HG03159 (cell line): Measurements from ENCODE around the gene P4HA2.

Experiments used
- ATAC-seq: cut with Tn5 transposase; IDR thresholded peaks from one replicate; pipeline ENCODE4 v1.9.1; 2021; ENCODE audit warnings: mild to moderate bottlenecking, moderate library complexity; ENCODE audit not compliant: unreplicated experiment

The P4HA2 gene

GRCh38 chr5:132265336-132266030, 37.8 kb upstream of the P4HA2 start:
- ATAC-seq: no peak

GRCh38 chr5:132264546-132265335, 37.1 kb upstream of the P4HA2 start:
- ATAC-seq: no peak

- ATAC-seq: no peak
These were observed 36.1 kb upstream of the P4HA2 start for GRCh38 chr5:132263548-132264261.

GRCh38 chr5:132262882-132263547, 35.4 kb upstream of the P4HA2 start:
- ATAC-seq: no peak

GRCh38 chr5:132261881-132262845, 34.5 kb upstream of the P4HA2 start:
- ATAC-seq: no peak

- ATAC-seq: no peak
These were observed 33.3 kb upstream of the P4HA2 start for GRCh38 chr5:132260714-132261551.

GRCh38 chr5:132260051-132260450, 32.4 kb upstream of the P4HA2 start:
- no peak for ATAC-seq

GRCh38 chr5:132259069-132259851, 31.6 kb upstream of the P4HA2 start:
- no peak for ATAC-seq

GRCh38 chr5:132258102-132259068, 30.7 kb upstream of the P4HA2 start:
- ATAC-seq: no peak

GRCh38 chr5:132257131-132258101, 29.8 kb upstream of the P4HA2 start, which contains the start of gene PDLIM4:
PDLIM4 (plus strand) TSS chr5:132257696; CDS start chr5:132257735, 39 bp downstream.
- ATAC-seq: no peak

- no peak for ATAC-seq
These were observed 29.1 kb upstream of the P4HA2 start for GRCh38 chr5:132256783-132257130.

GRCh38 chr5:132256086-132256782, 28.6 kb upstream of the P4HA2 start:
- ATAC-seq: no peak

- ATAC-seq: no peak
These were observed 26.8 kb upstream of the P4HA2 start for GRCh38 chr5:132254321-132254977.

- no peak for ATAC-seq
These were observed 26.0 kb upstream of the P4HA2 start for GRCh38 chr5:132253452-132254320.
